ENCODE data around the gene CHRM4. TPM values are rescaled to one million over a fixed set of nuclear protein-coding genes. Genes with fewer than 3 reads are reported as not detected.

CHRM4 gene
- total and polyA plus RNA-seq, 2 of the 13 experiments (the other 11 are each of a cell fraction or from before 2014, with no cell fraction given), result 0.13 to 0.21 TPM

GRCh38 chr11:46382646-46383403, 8.8 kb downstream of the CHRM4 start:
- peak overlapping the region; percentile 66 for H3K9ac ChIP-seq (ENCODE audit: insufficient read depth, low read depth, low read length)
- H3K27ac ChIP-seq (ENCODE audit: extremely low read length, insufficient read depth, low read length), result no peak overlapping the region
- 42% methylated on average over 13 of the region's 18 CpGs for WGBS (ENCODE audit: low lambda C conversion rate)
- intact Hi-C loops (cut with micrococcal nuclease; ENCODE audit: unreplicated experiment), result no loop called here
- ChIA-PET POLR2A (interaction anchor here (0.7 to 1.2 kb wide), 3 partner anchors 9 to 171 kb away, joined by 3 to 9 read pairs (median 4); partner anchors contain the start of gene CHRM4), CTCF (ENCODE audit: low intra/inter-chr PET ratio, low total read pairs) (no interaction called here)
- in situ Hi-C loops (cut with HindIII; ENCODE audit: extremely low pct_ligation_motif_present, low pct_unique_long_range_greater_than_20kb), result no loop called here
- DNase-seq (ENCODE audit: low spot score), result peak; percentile 57
- H3K9me3 ChIP-seq (ENCODE audit: low read length), result no peaks in the 10 kb centered on the region
- H3K79me2 ChIP-seq (ENCODE audit: insufficient read depth, low read length), result peaks cover 4% of the 10 kb centered on the region
- no peak for ATAC-seq
- H3K4me2 ChIP-seq (ENCODE audit: low read depth, low read length), result peak overlapping the region; percentile 86
- 0 out of 5 replicates have a peak, but pooled peaks cover 0 to 1% of the 10 kb centered on the region in 2 experiments for H3K36me3 ChIP-seq (replicated peaks in 1 of 2; ENCODE audit: control insufficient read depth in 1 of 2, insufficient read depth in 2 of 2, low read length in 2 of 2)
- BruUV-seq (replicated peaks), result no TSS peak
- H3K4me3 ChIP-seq (replicated peaks in 1 of 3; ENCODE audit: insufficient read depth in 1 of 3, low read depth in 2 of 3, low read length in 3 of 3), result peak overlapping the region; percentile 77 to 92 (median 85)
- peaks cover 49% of the 10 kb centered on the region for H3K4me1 ChIP-seq (ENCODE audit: insufficient read depth, low read length)
- H2AFZ ChIP-seq (ENCODE audit: low read length), result no peak overlapping the region
- FAIRE-seq, result peak; percentile 44
- H4K20me1 ChIP-seq (ENCODE audit: insufficient read depth, low read length), result peaks cover 8% of the 10 kb centered on the region
- peaks cover 0 to 6% of the 10 kb centered on the region in 2 experiments; a peak in 2 of 5 replicates for H3K27me3 ChIP-seq (ENCODE audit: control insufficient read depth in 1 of 2, insufficient read depth in 2 of 2, low read length in 2 of 2)
- TF ChIP-seq SRY (CRISPR knock-in tag; IDR thresholded peaks at IDR 0.05), result 0 out of 2 replicates have a peak, but pooled peaks have one; percentile 60
- 0 out of 2 replicates have a peak, but pooled peaks have one; percentile 9 for TF ChIP-seq ZBTB38 (CRISPR knock-in tag; IDR thresholded peaks at IDR 0.05)
- TF ChIP-seq SMC3 (IDR thresholded peaks at IDR 0.05; ENCODE audit: low read length), result peak; percentile 17; the same call in 1 of the 2 replicates
- TF ChIP-seq ZBTB10 (CRISPR knock-in tag; IDR thresholded peaks at IDR 0.05; ENCODE audit: borderline replicate concordance), result no peak
- peak; percentile 33; the same call in 1 of the 2 replicates for TF ChIP-seq HOXA3 (CRISPR knock-in tag; IDR thresholded peaks at IDR 0.05)
- 0 out of 2 replicates have a peak, but pooled peaks have one; percentile 19 for TF ChIP-seq HDAC2 (CRISPR knock-in tag; IDR thresholded peaks at IDR 0.05)
- TF ChIP-seq SRSF1 (optimal IDR thresholded peaks at IDR 0.05; ENCODE audit: low read depth, low read length), result peak; percentile 43
- TF ChIP-seq NR2F6 (IDR thresholded peaks at IDR 0.05), result peak; percentile 61
- peak; percentile 8; the same call in 1 of the 2 replicates for TF ChIP-seq NR2F6 (CRISPR knock-in tag; IDR thresholded peaks at IDR 0.05)
- TF ChIP-seq ZNF674 (CRISPR knock-in tag; IDR thresholded peaks at IDR 0.05; ENCODE audit: low read depth), result 0 out of 2 replicates have a peak, but pooled peaks have one; percentile 35
- TF ChIP-seq HNF1B (CRISPR knock-in tag; IDR thresholded peaks at IDR 0.05), result 0 out of 2 replicates have a peak, but pooled peaks have one; percentile 23
- 0 out of 2 replicates have a peak, but pooled peaks have one; percentile 25 for TF ChIP-seq MYC (CRISPR knock-in tag; IDR thresholded peaks at IDR 0.05; ENCODE audit: borderline replicate concordance)
- TF ChIP-seq FOXK1 (CRISPR knock-in tag; IDR thresholded peaks at IDR 0.05; ENCODE audit: borderline replicate concordance, low read depth), result no peak
- no peak for TF ChIP-seq KAT2B (IDR thresholded peaks at IDR 0.05; ENCODE audit: borderline replicate concordance, low read depth, low read length)
- no peak for TF ChIP-seq MAZ (IDR thresholded peaks at IDR 0.05; ENCODE audit: borderline replicate concordance, low read depth, low read length)
- TF ChIP-seq MAZ (CRISPR knock-in tag; IDR thresholded peaks at IDR 0.05; ENCODE audit: low read depth), result peak; percentile 17; the same call in 1 of the 2 replicates
- 0 out of 2 replicates have a peak, but pooled peaks have one; percentile 27 for TF ChIP-seq ELF3 (CRISPR knock-in tag; IDR thresholded peaks at IDR 0.05)
- no peak for TF ChIP-seq ATRX (CRISPR knock-in tag; IDR thresholded peaks at IDR 0.05; ENCODE audit: borderline replicate concordance)
- 0 out of 2 replicates have a peak, but pooled peaks have one; percentile 16 for TF ChIP-seq FOXA3 (CRISPR knock-in tag; IDR thresholded peaks at IDR 0.05)
- TF ChIP-seq ELF1 (CRISPR knock-in tag; IDR thresholded peaks at IDR 0.05), result peak; percentile 24; the same call in 1 of the 2 replicates
